HG03159 (cell line): ENCODE results near the gene CACNA1G.

ENCODE experiments used
- ATAC-seq: cut with Tn5 transposase; IDR thresholded peaks from one replicate; pipeline ENCODE4 v1.9.1; 2021; ENCODE audit warnings: mild to moderate bottlenecking, moderate library complexity; ENCODE audit not compliant: unreplicated experiment

The CACNA1G gene

DNA sequence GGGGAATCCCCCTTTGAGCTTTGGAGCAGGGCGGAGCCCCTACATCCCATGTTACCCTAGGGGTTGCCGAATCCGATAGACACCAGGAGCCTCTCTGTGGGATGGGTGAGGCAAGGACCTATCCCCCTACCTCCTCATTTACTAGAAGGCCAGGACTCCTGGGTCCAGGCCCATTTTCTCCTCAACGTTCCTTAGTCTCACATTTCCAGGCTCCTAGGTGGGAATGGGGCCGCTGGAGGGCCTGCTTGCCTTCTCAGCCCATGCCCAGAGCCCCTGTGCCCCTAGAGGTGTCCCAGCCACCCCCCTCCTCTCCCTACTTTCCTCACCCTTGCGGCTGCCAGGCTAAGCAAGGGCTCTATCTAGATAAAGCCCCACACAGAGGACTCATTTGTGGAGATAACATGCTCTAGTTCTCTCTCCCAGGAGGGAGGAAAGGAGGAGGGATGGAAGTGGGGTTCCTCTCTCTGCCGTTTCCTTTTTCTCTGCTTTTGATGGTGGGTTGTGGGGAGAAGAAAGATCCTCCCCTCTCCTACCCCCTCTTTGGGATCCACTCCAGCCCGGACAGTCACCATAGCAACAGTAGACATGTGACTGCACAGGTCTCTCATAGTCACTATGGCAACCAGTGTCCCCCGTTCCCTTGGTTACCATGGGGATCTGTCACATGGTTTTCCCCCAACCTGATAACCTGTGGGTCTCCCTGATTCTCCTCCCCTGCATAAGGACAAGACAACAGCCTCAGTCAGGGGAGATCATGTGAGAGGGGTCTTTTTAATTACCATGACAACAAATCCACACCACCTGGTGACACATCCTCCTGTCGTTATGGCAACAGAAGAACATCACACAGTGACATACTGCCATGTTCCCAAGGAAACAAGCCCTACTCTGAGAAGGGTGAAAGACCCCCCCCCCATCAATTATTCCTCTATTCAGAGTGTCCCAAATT lies 5.2 kb downstream of the CACNA1G start:
- no peak for ATAC-seq

DNA sequence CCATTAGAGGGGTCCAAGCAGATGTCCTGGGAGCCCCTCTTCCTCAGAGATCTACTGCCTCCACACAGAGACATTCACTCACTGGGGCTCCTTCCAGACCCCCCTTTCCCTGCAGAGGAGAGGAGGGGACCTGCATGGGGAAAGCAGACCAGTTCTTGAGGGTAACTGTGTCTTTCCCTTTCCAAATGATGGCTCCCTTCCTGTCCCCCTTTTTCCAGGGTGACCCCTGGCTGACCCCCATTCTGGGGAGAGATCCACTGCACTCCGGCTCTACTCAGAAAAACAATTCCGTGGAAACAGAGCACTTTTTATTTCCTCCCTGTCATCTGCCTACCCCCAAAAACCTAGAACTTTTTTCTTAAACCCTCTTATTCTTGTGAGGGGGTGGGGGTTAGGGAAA lies 6.4 kb downstream of the CACNA1G start:
- ATAC-seq = no peak

DNA sequence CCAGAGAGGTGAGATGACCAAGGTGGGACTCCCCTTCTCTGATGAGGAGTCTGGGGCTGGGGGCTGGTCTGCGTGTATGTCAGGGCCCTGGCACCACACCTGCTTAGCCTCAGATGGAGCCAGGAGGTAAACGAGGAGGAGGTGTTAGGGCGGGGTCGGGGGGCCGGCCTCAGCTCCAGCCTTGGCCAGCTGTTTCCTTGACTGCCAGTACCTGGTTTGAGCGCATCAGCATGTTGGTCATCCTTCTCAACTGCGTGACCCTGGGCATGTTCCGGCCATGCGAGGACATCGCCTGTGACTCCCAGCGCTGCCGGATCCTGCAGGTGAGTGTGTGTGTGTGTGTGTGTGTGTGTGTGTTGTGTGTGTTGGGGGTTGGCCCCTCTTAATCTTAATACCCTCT lies 8.1 kb downstream of the CACNA1G start:
- no peak for ATAC-seq

DNA sequence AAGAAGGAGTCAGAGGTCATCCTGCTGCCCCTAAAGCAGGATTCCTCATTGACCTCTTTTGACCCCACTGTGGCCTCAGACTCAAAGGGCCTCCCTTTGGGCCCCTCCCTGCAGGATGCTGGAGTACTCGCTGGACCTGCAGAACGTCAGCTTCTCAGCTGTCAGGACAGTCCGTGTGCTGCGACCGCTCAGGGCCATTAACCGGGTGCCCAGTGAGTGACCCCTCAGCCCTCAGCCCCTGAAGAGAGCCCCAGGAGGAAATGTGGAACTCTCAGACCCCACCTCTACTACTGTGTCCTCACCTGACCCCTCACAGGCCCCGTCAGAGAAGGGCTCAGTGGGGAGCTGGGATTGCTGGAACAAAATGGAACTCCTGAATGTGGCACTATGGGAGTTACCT lies 9.1 kb downstream of the CACNA1G start:
- no peak for ATAC-seq

DNA sequence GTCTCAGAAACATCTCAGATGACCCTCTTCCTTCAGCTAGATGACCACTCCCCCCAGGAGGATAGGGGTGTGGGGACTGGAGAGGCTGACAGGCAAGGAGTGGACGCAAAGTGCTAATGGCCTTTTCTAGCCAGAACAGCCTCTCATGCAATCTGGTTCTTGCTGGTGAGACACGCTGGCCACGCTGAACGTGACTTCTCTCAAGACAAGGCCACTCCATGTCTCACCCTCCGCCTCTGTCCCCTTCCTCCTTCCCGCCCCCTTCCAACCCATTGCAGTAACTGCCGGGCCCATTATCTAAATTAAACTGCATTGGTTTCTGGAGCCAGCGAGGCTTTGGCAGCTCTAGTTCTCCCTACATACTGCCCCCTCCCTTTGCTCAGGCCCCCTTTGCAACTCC lies 9.5 kb downstream of the CACNA1G start:
- ATAC-seq = no peak

DNA sequence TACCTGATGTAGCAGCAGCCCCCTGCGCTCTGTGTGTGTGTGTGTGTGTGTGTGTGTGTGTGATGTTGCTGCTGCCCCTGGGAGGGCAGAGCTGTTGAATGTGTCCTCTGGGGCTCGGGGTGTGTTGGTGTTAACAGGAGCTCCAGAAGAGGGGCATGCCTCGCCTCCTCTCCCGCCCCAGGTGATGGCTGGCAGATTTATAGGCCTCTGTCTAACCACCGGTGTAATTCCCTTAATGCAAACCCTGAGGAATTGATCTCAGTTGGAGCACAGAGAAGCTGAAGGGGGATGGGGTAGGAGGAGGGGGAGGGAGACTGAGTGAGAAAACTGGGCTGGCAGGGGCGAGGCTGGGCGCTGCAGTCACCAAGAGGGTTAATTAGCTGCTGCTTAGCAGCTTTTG lies 10.0 kb downstream of the CACNA1G start:
- no peak for ATAC-seq

DNA sequence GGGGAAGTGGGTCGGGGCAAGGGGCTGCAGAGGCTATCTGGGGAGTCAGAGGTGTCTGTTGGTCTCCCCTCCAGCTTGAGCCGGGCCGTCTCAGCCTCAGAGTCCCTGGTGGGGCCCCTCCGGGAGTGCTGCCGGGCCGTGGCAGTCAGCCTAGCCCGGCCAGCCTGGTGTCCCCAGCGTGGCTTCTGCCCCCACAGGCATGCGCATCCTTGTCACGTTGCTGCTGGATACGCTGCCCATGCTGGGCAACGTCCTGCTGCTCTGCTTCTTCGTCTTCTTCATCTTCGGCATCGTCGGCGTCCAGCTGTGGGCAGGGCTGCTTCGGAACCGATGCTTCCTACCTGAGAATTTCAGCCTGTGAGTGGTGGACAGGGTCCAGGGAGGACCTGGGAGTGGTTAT lies 11.2 kb downstream of the CACNA1G start:
- ATAC-seq = no peak

DNA sequence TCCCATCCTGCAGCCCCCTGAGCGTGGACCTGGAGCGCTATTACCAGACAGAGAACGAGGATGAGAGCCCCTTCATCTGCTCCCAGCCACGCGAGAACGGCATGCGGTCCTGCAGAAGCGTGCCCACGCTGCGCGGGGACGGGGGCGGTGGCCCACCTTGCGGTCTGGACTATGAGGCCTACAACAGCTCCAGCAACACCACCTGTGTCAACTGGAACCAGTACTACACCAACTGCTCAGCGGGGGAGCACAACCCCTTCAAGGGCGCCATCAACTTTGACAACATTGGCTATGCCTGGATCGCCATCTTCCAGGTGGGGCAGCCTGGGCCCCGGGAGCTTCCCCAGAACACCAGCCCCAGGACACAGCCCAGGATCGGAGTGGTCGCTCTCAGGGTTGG lies 12.0 kb downstream of the CACNA1G start:
- no peak for ATAC-seq

DNA sequence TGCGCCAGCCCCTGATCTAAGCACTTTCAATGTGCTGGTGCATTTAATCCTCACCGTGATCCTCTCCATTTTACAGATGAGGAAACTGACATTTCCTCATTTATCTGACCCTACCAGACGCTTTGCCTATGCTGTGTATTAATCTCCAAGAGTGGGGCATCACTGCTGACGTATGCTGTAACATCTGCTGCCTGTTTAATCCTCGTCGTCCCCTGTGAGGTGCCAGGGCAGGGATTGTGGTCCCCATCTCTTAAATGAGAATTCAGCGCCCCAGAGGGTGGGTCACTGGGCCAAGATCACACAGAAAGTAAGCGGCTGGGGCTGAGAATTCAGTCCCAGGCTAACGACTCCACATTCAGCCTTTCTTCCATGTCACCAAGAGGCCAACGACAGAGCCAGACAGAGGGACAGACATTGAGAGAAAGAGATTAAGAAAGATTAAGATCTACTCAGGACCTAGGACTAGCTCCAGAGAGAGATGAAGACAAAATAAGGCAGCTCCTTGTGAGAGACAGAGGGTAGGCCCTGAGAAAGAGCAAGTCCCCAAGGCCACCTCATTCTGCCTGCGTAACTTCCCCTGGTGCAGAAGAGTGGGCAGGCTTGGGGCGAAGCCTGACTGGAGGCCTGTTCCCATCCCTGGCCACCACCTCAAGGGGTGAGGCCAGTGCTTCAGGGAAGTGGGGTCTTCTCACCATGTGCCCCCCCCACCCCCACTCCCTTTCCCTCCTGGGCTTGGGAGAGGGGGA lies 13.5 kb downstream of the CACNA1G start:
- ATAC-seq = no peak

DNA sequence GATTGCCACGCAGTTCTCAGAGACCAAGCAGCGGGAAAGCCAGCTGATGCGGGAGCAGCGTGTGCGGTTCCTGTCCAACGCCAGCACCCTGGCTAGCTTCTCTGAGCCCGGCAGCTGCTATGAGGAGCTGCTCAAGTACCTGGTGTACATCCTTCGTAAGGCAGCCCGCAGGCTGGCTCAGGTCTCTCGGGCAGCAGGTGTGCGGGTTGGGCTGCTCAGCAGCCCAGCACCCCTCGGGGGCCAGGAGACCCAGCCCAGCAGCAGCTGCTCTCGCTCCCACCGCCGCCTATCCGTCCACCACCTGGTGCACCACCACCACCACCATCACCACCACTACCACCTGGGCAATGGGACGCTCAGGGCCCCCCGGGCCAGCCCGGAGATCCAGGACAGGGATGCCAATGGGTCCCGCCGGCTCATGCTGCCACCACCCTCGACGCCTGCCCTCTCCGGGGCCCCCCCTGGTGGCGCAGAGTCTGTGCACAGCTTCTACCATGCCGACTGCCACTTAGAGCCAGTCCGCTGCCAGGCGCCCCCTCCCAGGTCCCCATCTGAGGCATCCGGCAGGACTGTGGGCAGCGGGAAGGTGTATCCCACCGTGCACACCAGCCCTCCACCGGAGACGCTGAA lies 15.2 kb downstream of the CACNA1G start:
- ATAC-seq = no peak

DNA sequence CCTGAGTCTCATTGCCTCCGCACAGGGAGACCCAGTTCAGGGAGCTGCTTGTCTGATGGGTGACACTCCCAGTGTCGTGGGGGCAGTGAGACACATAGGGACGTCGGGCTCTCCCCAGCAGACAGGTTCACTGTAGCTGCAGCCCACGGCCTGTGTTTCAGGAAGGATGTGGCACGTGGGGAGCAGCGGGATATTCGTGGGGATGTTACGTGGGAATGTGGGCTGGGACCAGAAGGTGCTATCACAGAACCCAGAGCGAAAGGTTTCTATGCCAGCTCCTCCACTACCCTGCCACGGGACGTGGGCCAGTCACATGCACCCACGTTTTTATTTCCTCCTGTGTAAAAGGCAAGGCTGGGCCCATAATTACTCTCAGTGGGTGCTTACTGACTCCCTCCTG lies 16.3 kb downstream of the CACNA1G start:
- no peak for ATAC-seq

DNA sequence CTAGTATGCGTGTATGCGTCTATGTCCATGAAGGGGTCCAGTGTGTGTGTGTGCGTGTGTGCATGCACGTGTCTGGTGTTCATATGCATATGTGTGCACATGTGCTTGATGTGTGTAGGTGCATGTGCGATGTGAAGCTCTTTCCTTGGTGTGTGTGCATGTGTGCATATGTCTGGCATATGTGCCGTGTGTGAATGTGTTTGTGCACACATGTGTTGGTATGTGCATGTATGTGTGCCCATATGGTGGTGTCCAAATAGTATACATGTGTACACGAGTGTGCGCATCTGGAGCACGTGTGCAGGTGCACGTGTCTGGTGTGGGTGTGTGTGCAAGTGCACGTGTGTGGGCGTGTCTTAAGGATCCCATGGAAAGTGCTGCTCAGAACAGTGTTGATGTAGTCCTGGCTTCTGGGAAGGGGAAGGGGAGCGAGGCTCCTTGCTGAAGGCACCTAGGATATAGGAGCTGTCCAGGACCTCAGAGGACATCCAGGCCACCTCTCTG lies 17.0 kb downstream of the CACNA1G start:
- no peak for ATAC-seq

DNA sequence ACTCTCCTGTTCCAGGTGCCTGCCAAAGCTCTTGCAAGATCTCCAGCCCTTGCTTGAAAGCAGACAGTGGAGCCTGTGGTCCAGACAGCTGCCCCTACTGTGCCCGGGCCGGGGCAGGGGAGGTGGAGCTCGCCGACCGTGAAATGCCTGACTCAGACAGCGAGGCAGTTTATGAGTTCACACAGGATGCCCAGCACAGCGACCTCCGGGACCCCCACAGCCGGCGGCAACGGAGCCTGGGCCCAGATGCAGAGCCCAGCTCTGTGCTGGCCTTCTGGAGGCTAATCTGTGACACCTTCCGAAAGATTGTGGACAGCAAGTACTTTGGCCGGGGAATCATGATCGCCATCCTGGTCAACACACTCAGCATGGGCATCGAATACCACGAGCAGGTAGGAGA lies 17.7 kb downstream of the CACNA1G start:
- no peak for ATAC-seq

DNA sequence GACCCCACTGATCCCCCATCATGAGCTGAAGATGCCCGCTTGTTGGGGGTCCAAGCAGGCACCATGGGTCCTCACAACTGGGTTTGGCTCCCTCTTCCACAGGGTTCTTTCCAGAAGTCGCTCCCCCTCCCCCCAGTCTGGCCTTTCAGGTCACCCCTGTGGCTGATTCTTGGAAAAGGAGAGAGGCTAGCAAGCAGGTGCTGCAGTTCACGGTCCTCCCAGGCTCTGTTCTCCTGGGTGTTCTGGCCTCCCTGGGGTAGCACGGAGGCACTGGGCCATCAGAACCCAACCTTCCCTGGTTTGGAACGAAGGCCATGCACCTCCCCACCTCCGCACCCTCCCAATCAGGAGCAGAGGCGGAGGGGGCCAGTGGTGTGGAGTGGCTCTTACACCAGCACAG lies 18.9 kb downstream of the CACNA1G start:
- no peak for ATAC-seq

DNA sequence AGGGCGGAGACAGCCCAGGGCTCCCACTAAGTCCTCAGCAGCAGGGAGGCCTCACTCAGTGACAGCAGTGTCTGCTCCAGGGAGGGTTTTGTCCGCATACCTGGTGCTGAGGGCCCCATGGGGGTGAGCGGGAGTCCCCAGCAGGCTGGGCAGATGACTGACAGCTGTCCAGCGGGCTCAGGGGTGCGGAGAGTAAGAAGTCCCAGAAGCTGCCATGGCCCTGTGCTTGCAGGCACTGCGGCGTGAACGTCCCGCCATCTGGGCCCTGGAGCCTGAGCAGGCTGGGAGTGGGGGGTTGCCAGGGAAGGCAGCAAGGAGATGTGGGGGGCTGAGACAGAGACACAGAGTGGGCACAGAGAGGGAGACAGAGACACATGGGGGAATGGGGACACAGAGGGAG lies 20.1 kb downstream of the CACNA1G start:
- ATAC-seq = no peak

DNA sequence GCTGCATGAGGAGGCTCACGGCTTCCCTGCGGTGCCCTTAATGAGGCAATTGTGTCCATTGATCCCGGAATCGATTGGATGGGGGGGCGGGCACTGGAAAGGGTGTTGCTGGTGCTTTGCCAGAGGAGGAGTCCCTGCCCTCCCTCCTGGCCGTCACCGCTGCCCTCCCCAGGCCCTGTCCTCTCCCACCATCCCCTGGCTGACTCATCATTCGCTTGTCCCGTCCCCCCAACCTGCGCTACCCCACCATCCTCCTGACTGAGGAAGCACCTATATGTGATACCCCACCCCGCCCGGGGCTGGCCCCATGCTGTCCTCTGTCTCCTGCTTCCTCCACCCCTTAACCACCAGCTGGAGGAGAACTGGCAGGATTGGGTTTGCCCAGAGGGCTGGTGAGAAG lies 20.8 kb downstream of the CACNA1G start:
- ATAC-seq = no peak

DNA sequence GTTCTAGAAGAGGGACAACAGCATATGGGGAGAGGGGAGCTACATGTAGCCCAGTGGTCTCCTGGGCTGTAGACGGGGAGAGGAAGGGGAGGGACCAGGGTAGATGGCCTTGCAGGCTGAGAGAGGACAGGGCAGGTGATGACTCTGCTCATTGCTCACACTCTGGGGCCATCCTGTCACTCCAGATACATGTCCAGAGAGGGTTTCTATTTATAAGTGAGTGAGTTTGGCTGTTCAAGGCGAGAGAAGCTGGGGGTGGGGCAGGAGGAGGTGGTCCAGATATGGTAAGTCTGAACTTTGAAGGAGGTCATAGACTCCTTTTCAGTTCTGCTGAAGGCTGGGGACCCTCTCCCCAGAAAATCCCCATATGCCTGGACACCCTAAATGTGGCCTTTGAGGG lies 22.2 kb downstream of the CACNA1G start:
- no peak for ATAC-seq

DNA sequence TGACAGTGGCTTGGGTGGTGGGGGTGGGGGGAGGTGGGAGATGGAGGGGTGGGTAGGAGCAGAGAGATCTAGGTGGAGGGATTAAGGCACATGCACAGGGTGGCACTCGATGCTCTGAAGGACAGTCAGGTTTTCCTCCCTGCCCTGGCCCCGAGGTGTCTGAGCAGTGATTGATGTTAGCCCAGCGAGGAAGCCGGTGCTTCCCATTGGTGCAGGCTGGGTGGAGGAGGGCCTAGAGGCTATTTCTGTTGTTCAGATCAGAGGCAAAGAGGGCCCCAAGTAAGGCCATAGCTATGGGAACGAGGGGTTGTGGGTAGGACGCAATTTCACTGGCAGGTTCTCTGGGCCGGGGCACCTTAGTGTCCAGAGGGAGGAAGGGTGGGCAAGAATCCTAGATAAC lies 23.1 kb downstream of the CACNA1G start:
- ATAC-seq = no peak

DNA sequence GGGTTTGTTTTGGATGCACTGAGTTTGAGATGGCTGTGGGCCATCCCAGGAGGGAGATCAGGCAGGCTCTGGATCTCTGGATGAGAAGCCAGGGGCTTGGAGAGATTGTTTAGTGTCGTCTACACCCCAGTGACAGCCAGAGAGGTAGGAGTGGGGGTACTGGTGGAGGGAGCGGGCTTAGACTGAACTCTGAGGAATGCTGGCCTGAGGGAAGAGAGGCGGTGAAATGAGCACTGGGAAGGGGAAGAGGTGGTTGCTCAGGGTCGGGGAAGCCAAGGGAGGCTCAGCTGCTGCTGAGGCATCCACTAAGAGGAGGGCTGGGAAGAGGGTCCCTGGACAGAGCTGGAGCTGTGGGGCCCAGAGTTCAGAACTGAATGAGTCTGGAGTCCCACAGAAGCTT lies 23.6 kb downstream of the CACNA1G start:
- no peak for ATAC-seq

DNA sequence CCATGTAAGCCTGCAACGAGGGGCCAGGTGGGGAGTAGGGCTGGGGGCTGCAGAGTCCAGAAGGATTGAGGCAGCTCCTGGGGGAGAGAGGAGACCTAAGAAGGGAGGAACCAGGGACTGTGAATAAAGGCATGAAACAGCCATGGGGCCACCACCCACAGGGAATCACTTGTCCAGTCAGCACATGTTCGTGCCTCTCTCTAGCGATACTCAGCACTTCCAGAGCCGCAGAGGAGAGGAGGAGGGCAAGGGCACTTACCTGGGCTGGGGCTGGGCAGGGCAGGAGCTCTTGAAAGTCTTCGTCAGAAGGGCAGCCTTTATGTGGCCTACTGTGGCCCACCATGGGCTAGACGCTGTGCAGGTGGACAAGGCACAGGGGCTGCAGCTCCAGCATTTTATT lies 24.2 kb downstream of the CACNA1G start:
- ATAC-seq = no peak

DNA sequence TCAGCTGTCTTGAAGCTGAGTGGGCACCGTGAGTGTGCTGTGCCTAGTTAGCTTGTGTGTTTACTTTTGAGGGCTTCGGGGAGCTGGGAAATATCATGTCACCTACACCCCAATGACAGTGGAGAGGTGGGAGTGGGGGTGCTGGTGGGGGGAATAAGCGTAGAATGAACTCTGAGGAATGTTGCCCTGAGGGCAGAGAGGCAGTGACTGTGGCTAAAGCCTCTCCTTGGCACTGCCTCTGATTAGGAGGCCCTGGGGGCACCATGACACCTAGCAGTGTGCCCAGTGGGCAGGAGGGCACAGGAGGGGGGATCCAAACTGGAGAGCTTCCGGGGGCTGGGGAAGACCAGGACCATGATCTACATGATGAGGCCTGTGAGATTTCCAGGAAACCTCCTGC lies 24.8 kb downstream of the CACNA1G start:
- ATAC-seq = no peak

DNA sequence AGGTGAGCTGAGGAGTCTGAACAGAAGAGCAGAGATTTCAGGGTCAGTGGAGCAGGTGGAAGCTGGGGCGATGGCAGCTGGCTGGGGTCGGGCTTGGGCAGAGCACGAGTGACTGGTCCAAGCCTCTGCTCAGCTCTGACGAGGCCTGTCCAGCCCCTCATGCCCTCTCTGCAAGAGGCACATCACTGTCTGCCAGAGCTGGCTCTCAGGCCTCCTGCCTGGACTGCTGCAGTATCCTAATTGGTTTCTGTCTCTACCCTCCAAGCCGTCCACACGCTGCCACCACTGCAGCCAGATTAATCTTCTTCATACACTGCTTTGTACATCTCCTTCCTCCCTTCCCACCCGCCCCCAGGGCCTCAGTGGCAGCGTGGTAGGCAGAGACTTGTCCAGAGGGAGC lies 25.4 kb downstream of the CACNA1G start:
- ATAC-seq = no peak
